Activated CD8-positive, alpha-beta T cell treated with anti-CD3 and anti-CD28 coated beads, Interleukin-2, amount 10 ng/mL, durations not matched to agents 7 days and 5 days (primary cell): Measurements from ENCODE around the gene LRRC75B. TPM values are rescaled to one million over a fixed set of nuclear protein-coding genes. Genes with fewer than 3 reads are reported as not detected.

ENCODE experiments used
- ATAC-seq: fragments of 150-1000 bp; cut with Tn5 transposase; one replicate; pipeline ENCODE4 v1.10.0; 2021; ENCODE audit warnings: moderate library complexity
- CTCF ChIA-PET: fragments of 350-600 bp; sonication (Branson Sonifier 250); formaldehyde crosslinking; loops from one replicate; lab custom pipeline; 2021; ENCODE audit warnings: antibody characterized with exemption; lab: Charles Lee
- POLR2A ChIA-PET: fragments of 350-600 bp; sonication (Branson Sonifier 250); formaldehyde crosslinking; loops from one replicate; lab custom pipeline; 2021; ENCODE audit warnings: antibody characterized with exemption; lab: Charles Lee
- DNase-seq: peaks from one replicate; pipeline ENCODE4 v3.0.0-alpha.2; 2020
- H3K27ac Mint-ChIP-seq: one replicate; pipeline ENCODE4 v1.8.0; 2021; ENCODE audit warnings: mild to moderate bottlenecking, mixed read lengths
- H3K27me3 Mint-ChIP-seq: one replicate; pipeline ENCODE4 v1.8.0; 2021; ENCODE audit warnings: low read depth, mixed read lengths
- H3K36me3 Mint-ChIP-seq: one replicate; pipeline ENCODE4 v1.8.0; 2021; ENCODE audit warnings: low read depth, mixed read lengths
- H3K4me1 Mint-ChIP-seq: one replicate; pipeline ENCODE4 v1.8.0; 2021; ENCODE audit warnings: low read depth, mixed read lengths
- H3K4me3 Mint-ChIP-seq: one replicate; pipeline ENCODE4 v1.8.0; 2021; ENCODE audit warnings: mild to moderate bottlenecking, mixed read lengths
- H3K9me3 Mint-ChIP-seq: one replicate; pipeline ENCODE4 v1.8.0; 2022; ENCODE audit warnings: mixed read lengths; ENCODE audit not compliant: insufficient read depth
- total RNA-seq, 2 experiments: library from RNA; stranded (reverse); gene quantifications; one replicate each; pipeline ENCODE4 v1.2.3, GENCODE V29; 2021

The LRRC75B gene
- total RNA-seq, 2 experiments from 2014 or later: 0.91 to 1.3 TPM

DNA sequence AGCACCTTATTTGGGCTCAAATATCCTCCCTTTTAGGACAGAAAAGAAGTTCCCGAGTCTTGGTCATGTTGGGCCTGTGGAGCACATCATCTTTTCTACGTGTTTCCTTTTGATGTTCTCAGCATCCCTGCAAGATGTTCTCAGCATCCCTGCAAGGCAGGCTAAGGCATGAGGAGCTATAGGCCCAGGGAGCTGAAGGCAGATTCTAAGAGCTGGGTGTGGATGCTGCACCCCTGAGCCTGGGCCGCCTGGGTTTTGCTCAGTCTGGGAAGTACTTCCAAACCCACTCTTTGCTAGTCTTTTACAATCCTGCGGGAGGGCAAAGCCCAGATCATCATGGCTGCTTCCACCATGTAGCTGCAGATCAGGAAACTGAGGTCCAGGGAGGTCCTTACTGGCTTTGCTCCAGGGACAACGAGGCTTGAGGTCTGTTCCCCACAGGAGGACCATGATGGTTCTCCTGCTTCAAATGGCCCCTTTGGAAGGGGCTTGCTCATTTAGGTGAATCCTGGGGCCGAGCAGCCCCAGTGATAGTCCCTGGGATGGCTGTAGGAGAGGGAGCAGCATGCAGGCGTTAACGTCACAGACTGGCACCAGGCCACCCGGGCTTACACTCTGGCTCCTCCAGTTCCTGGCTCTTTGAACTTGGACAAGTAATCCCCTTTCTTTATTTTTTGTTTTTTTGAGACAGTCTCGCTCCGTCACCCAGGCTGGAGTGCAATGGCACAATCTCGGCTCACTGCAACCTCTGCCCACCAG is 10.6 kb downstream of the LRRC75B start:
- CTCF ChIA-PET: interaction anchor here (0.7 kb wide), 1 partner anchor 1686 kb away, joined by 3 read pairs; no protein-coding TSS in a partner anchor
- no peaks in the 10 kb centered on the region for H3K27me3 Mint-ChIP-seq

GRCh38 chr22:24580276-24580675 is 12.6 kb downstream of the LRRC75B start:
- no peaks in the 10 kb centered on the region for H3K9me3 Mint-ChIP-seq
- no peak overlapping the region for H3K4me3 Mint-ChIP-seq
- H3K36me3 Mint-ChIP-seq: peaks cover 5% of the 10 kb centered on the region
- ChIA-PET CTCF (interaction anchor here (1.2 kb wide), 1 partner anchor 8 kb away, joined by 3 read pairs; no protein-coding TSS in a partner anchor), POLR2A (no interaction called here)
- DNase-seq (no peak), ATAC-seq (no peak)
- H3K27me3 Mint-ChIP-seq: no peaks in the 10 kb centered on the region
- peaks cover 8% of the 10 kb centered on the region for H3K4me1 Mint-ChIP-seq
- H3K27ac Mint-ChIP-seq: no peak overlapping the region

More for the DNA sequence above, 10.6 kb downstream of the LRRC75B start:
- ATAC-seq (no peak), DNase-seq (no peak)
- H3K27ac Mint-ChIP-seq: no peak overlapping the region
- POLR2A ChIA-PET: no interaction called here
- no peaks in the 10 kb centered on the region for H3K36me3 Mint-ChIP-seq
- H3K4me1 Mint-ChIP-seq: peaks cover 8% of the 10 kb centered on the region
- H3K9me3 Mint-ChIP-seq: no peaks in the 10 kb centered on the region
- H3K4me3 Mint-ChIP-seq: no peak overlapping the region

DNA sequence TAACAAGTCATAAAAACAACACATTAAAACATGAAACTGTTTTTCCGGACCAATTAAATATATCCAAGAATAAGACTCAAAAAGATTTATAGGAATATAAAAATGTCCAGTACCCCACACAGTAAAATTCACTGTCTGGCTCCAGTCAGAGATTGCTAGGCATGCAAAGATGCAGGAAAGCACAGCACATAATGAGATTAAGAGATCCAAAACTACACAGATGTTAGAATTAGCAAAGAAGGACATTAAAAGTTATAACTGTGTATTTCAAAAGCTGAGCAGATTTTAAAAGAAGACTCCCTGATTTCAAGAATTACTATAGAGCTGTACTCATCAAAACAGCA is 13.6 kb downstream of the LRRC75B start:
- POLR2A ChIA-PET: no interaction called here
- H3K9me3 Mint-ChIP-seq: no peaks in the 10 kb centered on the region

DNA sequence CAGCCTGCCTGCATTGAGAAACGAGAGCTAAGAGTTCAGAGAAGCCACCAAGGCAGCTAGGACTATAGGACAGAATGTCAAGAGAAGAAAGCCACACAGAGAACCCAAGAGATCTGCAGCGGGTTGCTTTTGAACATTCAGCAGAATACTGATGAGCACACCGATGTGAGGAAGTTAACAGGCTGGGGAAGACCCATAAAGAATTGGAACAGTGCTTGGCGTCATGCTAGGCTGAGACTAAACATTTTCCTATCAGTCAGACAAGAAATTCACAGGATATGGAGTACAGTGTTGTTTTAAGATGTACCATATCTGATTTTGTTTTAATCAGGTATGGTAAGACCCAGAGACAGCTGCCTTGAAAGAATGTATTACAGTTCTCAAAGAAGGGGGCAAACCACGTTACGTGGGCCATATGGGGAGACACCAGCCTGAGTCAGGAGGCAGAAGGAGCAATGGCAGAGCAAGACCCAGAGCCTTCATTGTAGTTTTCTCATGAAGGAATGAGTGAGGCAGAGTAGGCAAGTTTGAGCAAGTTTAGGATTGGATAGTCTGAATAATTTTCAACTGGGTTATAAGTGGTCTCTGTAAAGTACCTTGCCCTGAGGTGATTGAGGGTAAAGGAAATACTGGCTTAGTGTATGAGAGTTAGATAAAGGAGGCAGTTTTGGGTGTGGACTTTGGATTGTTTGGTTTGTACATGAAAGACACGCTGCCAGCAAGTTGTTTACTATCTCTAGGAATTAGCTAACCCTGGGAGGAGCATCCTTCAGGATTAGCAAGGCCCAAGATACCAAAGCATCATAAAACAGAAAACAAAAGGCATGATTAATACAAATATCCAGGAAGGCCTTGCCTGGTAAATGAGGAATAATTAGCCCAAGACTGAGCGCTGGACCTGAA is 14.3 kb downstream of the LRRC75B start:
- Mint-ChIP-seq H3K27ac (no peak overlapping the region), H3K9me3 (no peaks in the 10 kb centered on the region), H3K4me3 (no peak overlapping the region), H3K4me1 (peaks cover 1% of the 10 kb centered on the region), H3K36me3 (peaks cover 16% of the 10 kb centered on the region), H3K27me3 (no peaks in the 10 kb centered on the region)
- DNase-seq (no peak), ATAC-seq (no peak)
- POLR2A ChIA-PET: no interaction called here
- CTCF ChIA-PET: no interaction called here

More for the DNA sequence above, 13.6 kb downstream of the LRRC75B start:
- no peak for ATAC-seq
- no peak overlapping the region for H3K27ac Mint-ChIP-seq
- CTCF ChIA-PET: no interaction called here
- H3K36me3 Mint-ChIP-seq: peaks cover 14% of the 10 kb centered on the region
- no peaks in the 10 kb centered on the region for H3K27me3 Mint-ChIP-seq
- H3K4me1 Mint-ChIP-seq: peaks cover 7% of the 10 kb centered on the region
- H3K4me3 Mint-ChIP-seq: no peak overlapping the region
- no peak for DNase-seq

DNA sequence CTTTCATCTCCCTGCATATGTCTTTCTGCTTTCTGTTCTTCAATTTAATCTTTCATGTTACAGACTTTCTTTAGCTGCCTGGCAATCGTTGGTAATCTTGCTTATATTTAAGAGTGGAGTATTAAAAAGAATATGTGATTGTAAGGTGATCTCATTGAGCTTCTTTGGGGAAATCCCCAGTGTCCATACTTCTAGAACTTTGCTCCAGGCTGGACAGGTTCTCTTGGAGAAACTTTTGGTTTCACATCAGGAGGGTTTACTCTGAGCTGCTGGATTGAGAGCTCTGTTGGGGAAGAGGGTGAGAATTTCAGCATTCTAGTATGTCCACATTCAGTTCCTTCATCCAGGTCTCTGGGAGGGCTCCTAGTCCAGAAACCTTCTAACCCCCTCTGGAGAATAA is 16.1 kb downstream of the LRRC75B start:
- H3K4me3 Mint-ChIP-seq: no peak overlapping the region
- DNase-seq (no peak), ATAC-seq (no peak)
- no peak overlapping the region for H3K27ac Mint-ChIP-seq
- POLR2A ChIA-PET: no interaction called here
- no peaks in the 10 kb centered on the region for H3K27me3 Mint-ChIP-seq
- no peaks in the 10 kb centered on the region for H3K9me3 Mint-ChIP-seq
- H3K36me3 Mint-ChIP-seq: peaks cover 31% of the 10 kb centered on the region
- no peaks in the 10 kb centered on the region for H3K4me1 Mint-ChIP-seq
- CTCF ChIA-PET: interaction anchor here (0.9 kb wide), 1 partner anchor 10 kb away, joined by 3 read pairs; no protein-coding TSS in a partner anchor

GRCh38 chr22:24571266-24571665 is 21.6 kb downstream of the LRRC75B start:
- DNase-seq (no peak), ATAC-seq (no peak)
- peaks cover 61% of the 10 kb centered on the region for H3K36me3 Mint-ChIP-seq
- H3K4me3 Mint-ChIP-seq: no peak overlapping the region
- ChIA-PET CTCF (no interaction called here), POLR2A (no interaction called here)
- H3K4me1 Mint-ChIP-seq: no peaks in the 10 kb centered on the region
- no peaks in the 10 kb centered on the region for H3K9me3 Mint-ChIP-seq
- no peak overlapping the region for H3K27ac Mint-ChIP-seq
- H3K27me3 Mint-ChIP-seq: no peaks in the 10 kb centered on the region

DNA sequence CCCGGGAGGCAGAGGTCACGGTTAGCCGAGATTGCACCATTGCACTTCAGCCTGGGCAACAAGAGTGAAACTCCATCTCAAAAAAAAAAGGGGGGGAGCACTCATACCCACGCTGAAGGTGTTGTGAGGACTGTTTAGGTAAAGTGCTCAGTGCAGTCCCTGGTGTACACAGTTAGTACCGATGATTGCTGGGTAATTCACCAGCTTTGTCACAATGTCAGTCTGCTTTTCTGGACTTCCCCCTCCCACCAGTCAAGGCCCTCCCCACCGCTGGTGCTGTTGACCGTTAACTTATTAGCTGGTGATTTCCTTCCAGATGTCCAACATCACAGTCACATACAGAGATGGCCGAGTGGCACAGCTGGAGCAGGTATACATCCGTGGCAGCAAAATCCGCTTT is 25.2 kb downstream of the LRRC75B start:
- Mint-ChIP-seq H3K4me1 (peaks cover 19% of the 10 kb centered on the region), H3K4me3 (no peak overlapping the region), H3K9me3 (no peaks in the 10 kb centered on the region), H3K27me3 (no peaks in the 10 kb centered on the region), H3K27ac (no peak overlapping the region), H3K36me3 (peaks cover 59% of the 10 kb centered on the region)
- ATAC-seq (no peak), DNase-seq (no peak)
- ChIA-PET CTCF (no interaction called here), POLR2A (no interaction called here)

DNA sequence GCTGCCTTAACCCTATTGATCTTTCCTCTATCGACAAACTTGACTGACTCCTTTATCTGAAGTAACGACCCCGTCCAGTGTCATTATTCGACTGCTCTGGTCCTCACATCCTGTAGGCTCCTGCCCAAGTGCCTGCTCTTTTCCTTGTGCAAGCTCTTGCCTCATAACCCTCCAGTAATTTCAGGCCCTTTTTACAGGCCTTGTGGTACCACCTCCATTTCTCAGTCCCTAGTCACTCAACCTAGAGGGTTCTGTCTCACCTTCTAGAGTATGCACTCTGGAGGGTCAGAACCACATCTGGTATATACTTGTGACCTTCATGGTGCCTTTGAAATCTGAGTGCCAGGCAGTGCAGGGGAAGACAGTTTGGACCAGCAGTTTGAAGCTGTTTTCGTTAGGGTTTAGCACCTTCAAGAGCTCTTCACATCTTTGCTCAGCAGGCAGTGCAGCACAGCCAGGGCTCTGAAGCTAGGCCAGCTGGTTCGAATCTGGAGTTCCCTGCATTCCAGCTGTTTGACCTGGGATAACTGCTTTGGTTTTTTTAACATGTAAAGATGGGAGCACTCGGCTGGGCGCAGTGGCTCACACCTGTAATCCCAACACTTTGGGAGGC is 25.9 kb downstream of the LRRC75B start:
- POLR2A ChIA-PET: no interaction called here
- no peak for DNase-seq
- no peak overlapping the region for H3K4me3 Mint-ChIP-seq
- H3K27ac Mint-ChIP-seq: no peak overlapping the region
- CTCF ChIA-PET: interaction anchor here (1.0 kb wide), 1 partner anchor 10 kb away, joined by 3 read pairs; no protein-coding TSS in a partner anchor
- H3K36me3 Mint-ChIP-seq: peaks cover 55% of the 10 kb centered on the region
- no peaks in the 10 kb centered on the region for H3K9me3 Mint-ChIP-seq
- H3K4me1 Mint-ChIP-seq: peaks cover 24% of the 10 kb centered on the region
- no peaks in the 10 kb centered on the region for H3K27me3 Mint-ChIP-seq
- ATAC-seq: no peak

- Mint-ChIP-seq H3K4me3 (no peak overlapping the region), H3K4me1 (peaks cover 31% of the 10 kb centered on the region), H3K27ac (peak overlapping the region; percentile 62), H3K36me3 (peaks cover 49% of the 10 kb centered on the region), H3K9me3 (no peaks in the 10 kb centered on the region), H3K27me3 (no peaks in the 10 kb centered on the region)
- ATAC-seq (no peak), DNase-seq (no peak)
- ChIA-PET CTCF (no interaction called here), POLR2A (interaction anchor here (0.8 kb wide), 1 partner anchor 10 kb away, joined by 3 read pairs; the partner anchor contains the start of gene GUCD1)
Observed at GRCh38 chr22:24565077-24565476, 27.8 kb downstream of the LRRC75B start.

DNA sequence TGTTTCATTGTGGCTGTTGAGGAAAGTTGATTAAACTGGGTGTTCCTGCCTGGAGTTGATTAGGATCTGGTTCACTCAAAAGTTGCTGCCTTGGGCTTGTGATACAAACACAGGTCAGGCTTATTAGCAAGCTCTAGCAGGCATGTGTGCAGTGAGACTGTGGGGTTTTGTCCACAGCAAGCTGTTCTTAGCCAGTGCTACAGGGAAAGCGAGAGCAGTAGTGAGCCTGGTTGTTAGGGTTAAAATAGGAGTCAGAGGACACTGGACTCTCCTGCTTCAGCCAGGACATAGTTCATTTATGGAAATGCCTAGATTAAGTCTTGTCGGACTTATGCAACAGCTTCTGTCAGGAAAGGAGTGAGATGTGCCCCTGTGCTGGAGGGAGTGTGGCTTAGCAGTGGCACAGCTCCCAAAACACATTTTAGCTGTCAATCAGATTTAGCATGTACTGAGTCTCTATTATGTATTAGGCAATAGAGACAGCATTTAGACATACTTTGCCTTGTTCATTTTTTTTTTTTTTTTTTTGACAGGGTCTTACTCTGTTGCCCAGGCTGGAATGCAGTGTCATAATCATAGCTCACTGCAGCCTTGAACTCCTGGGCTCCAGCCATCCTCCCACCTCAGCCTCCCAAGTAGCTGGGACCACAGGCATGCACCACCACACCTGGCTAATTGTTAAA is 28.4 kb downstream of the LRRC75B start:
- Mint-ChIP-seq H3K9me3 (no peaks in the 10 kb centered on the region), H3K4me3 (no peak overlapping the region), H3K27me3 (no peaks in the 10 kb centered on the region), H3K4me1 (peaks cover 31% of the 10 kb centered on the region), H3K36me3 (peaks cover 46% of the 10 kb centered on the region), H3K27ac (peak overlapping the region; percentile 68)
- ChIA-PET POLR2A (interaction anchor here (0.8 kb wide), 1 partner anchor 10 kb away, joined by 3 read pairs; the partner anchor contains the start of gene GUCD1), CTCF (no interaction called here)
- ATAC-seq: no peak
- DNase-seq: no peak

GRCh38 chr22:24563246-24563645 is 29.6 kb downstream of the LRRC75B start:
- no peak overlapping the region for H3K4me3 Mint-ChIP-seq
- POLR2A ChIA-PET: no interaction called here
- DNase-seq (no peak), ATAC-seq (no peak)
- H3K27me3 Mint-ChIP-seq: no peaks in the 10 kb centered on the region
- H3K4me1 Mint-ChIP-seq: peaks cover 41% of the 10 kb centered on the region
- H3K36me3 Mint-ChIP-seq: peaks cover 50% of the 10 kb centered on the region
- CTCF ChIA-PET: no interaction called here
- H3K27ac Mint-ChIP-seq: no peak overlapping the region
- H3K9me3 Mint-ChIP-seq: no peaks in the 10 kb centered on the region
